ENCODE measurements around the gene SLC13A4. TPM values are rescaled to one million over a fixed set of nuclear protein-coding genes. Genes with fewer than 3 reads are reported as not detected.

The SLC13A4 gene
- total RNA-seq, 1 experiment from 2014 or later: not detected

DNA sequence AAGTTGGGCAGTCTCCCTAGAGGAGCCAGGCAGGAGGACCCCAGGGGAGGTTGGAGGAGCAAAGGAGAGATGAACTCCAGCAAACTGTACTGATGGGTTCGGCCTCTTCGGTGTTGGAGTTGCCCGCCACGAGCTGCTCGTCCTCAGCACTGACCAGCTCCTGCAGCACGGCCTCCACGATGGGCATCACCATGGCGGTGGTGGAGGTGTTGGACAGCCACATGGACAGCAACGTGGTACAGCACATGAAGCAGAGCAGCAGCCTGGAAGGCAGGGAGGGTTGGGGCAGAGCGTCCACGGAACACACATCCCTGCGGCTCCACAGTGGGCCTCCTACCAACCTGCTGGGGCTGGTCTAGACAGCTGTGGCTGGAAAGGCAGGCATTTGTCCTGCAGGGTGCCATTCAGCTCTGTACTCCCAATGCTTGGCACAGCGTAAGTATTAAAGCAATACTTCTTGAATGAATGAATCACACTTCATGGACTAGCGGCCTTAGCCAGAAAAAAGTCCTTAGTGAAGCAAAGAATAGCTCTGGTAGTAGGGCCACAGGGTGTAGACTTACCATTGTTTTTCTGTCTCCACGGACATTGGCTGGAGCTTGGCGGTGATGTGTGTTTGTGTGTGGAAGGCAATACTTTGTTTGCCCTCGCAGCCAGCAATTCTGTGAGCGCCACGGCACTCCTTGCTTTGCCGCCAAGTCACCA is 21.8 kb downstream of the SLC13A4 start:
- no peak overlapping the region for H3K4me3 ChIP-seq (ENCODE audit: low read depth, low read length, poor library complexity, severe bottlenecking)
- BruUV-seq (replicated peaks): no TSS peak
- POLR2A ChIA-PET (ENCODE audit: low non-redundant PET): no interaction called here
- no peak overlapping the region for H3K27ac ChIP-seq (ENCODE audit: low read depth, low read length, poor library complexity, severe bottlenecking)
- CTCF ChIA-PET: no interaction called here
- H3K4me1 ChIP-seq (ENCODE audit: insufficient read depth, low read length, poor library complexity, severe bottlenecking): no peaks in the 10 kb centered on the region
- no peaks in the 10 kb centered on the region for H3K9me3 ChIP-seq (ENCODE audit: low read depth, low read length, poor library complexity, severe bottlenecking)
- no peak for DNase-seq (ENCODE audit: low spot score)
- H3K36me3 ChIP-seq (ENCODE audit: insufficient read depth, low read length, poor library complexity, severe bottlenecking): no peaks in the 10 kb centered on the region
- intact Hi-C loops (cut with micrococcal nuclease; ENCODE audit: unreplicated experiment): no loop called here
- H3K27me3 ChIP-seq (replicated peaks; ENCODE audit: insufficient read depth, low read depth, low read length, poor library complexity): peaks cover 21% of the 10 kb centered on the region
- no peak for TF ChIP-seq EZH2 (IDR thresholded peaks at IDR 0.05; ENCODE audit: borderline replicate concordance, low read depth, low read length, poor library complexity, severe bottlenecking)
- TF ChIP-seq, protein P1, sequence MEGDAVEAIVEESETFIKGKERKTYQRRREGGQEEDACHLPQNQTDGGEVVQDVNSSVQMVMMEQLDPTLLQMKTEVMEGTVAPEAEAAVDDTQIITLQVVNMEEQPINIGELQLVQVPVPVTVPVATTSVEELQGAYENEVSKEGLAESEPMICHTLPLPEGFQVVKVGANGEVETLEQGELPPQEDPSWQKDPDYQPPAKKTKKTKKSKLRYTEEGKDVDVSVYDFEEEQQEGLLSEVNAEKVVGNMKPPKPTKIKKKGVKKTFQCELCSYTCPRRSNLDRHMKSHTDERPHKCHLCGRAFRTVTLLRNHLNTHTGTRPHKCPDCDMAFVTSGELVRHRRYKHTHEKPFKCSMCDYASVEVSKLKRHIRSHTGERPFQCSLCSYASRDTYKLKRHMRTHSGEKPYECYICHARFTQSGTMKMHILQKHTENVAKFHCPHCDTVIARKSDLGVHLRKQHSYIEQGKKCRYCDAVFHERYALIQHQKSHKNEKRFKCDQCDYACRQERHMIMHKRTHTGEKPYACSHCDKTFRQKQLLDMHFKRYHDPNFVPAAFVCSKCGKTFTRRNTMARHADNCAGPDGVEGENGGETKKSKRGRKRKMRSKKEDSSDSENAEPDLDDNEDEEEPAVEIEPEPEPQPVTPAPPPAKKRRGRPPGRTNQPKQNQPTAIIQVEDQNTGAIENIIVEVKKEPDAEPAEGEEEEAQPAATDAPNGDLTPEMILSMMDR (conservative IDR thresholded peaks at IDR 0.05; ENCODE audit: low read depth, low read length): no peak

DNA sequence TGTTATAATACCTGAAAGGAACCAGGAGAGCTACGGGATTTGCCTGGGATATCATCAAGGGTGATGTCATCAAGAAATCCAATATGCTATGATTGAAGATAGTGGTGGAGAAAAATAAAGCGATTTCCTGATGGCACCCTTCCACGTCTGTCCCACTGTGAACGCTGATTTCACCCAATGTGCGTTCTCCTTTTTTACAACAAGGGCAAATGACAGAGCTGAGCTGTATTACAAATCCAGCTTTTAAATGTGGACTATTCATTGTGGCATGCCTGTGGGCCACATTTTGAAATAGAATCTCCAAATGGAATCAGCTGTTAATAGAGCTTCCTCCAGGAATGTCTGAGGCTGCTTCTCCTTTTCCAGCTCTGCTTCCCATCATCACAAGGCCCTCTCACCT is 23.3 kb downstream of the SLC13A4 start:
- Histone ChIP-seq H3K4me1 (ENCODE audit: insufficient read depth, low read length, poor library complexity, severe bottlenecking) (no peaks in the 10 kb centered on the region), H3K27ac (ENCODE audit: low read depth, low read length, poor library complexity, severe bottlenecking) (no peak overlapping the region), H3K36me3 (ENCODE audit: insufficient read depth, low read length, poor library complexity, severe bottlenecking) (no peaks in the 10 kb centered on the region), H3K9me3 (ENCODE audit: low read depth, low read length, poor library complexity, severe bottlenecking) (no peaks in the 10 kb centered on the region), H3K4me3 (ENCODE audit: low read depth, low read length, poor library complexity, severe bottlenecking) (no peak overlapping the region), H3K27me3 (replicated peaks; ENCODE audit: insufficient read depth, low read depth, low read length, poor library complexity) (peaks cover 7% of the 10 kb centered on the region)
- no TSS peak for BruUV-seq (replicated peaks)
- TF ChIP-seq, protein P1 (conservative IDR thresholded peaks at IDR 0.05; ENCODE audit: low read depth, low read length): no peak
- TF ChIP-seq EZH2 (IDR thresholded peaks at IDR 0.05; ENCODE audit: borderline replicate concordance, low read depth, low read length, poor library complexity, severe bottlenecking): no peak
- ChIA-PET CTCF (interaction anchor here (1.5 kb wide), 1 partner anchor 32 kb away, joined by 6 read pairs; no protein-coding TSS in a partner anchor), POLR2A (ENCODE audit: low non-redundant PET) (no interaction called here)
- peak; percentile 35 for DNase-seq (ENCODE audit: low spot score)
- intact Hi-C loops (cut with micrococcal nuclease; ENCODE audit: unreplicated experiment): no loop called here

DNA sequence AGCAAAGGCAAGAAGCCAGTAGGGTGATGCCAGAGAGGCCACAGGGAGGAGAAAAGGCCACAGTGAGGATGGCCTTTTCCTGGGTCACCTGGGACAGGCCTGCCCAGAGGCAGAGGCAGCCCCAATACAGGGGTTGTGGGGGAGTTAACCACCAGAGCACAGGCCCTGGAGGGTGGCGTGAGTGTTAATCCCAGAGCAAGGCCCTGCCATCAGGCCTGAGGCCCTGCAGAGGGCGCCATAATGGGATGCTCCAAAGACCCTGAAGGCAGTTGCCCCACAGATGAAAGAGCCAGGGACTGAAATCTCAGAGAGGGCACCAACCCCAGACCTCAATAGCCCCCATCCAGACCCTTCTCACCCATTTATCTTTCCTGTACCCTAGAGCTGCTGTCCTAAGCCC is 23.9 kb downstream of the SLC13A4 start:
- H3K27me3 ChIP-seq (replicated peaks; ENCODE audit: insufficient read depth, low read depth, low read length, poor library complexity): peaks cover 1% of the 10 kb centered on the region
- intact Hi-C loops (cut with micrococcal nuclease; ENCODE audit: unreplicated experiment): no loop called here
- BruUV-seq (replicated peaks): no TSS peak
- ChIA-PET CTCF (interaction anchor here (1.5 kb wide), 1 partner anchor 31 kb away, joined by 6 read pairs; no protein-coding TSS in a partner anchor), POLR2A (ENCODE audit: low non-redundant PET) (no interaction called here)
- H3K27ac ChIP-seq (ENCODE audit: low read depth, low read length, poor library complexity, severe bottlenecking): no peak overlapping the region
- H3K4me3 ChIP-seq (ENCODE audit: low read depth, low read length, poor library complexity, severe bottlenecking): no peak overlapping the region
- H3K36me3 ChIP-seq (ENCODE audit: insufficient read depth, low read length, poor library complexity, severe bottlenecking): no peaks in the 10 kb centered on the region
- H3K9me3 ChIP-seq (ENCODE audit: low read depth, low read length, poor library complexity, severe bottlenecking): no peaks in the 10 kb centered on the region
- peak; percentile 37 for DNase-seq (ENCODE audit: low spot score)
- no peak for TF ChIP-seq EZH2 (IDR thresholded peaks at IDR 0.05; ENCODE audit: borderline replicate concordance, low read depth, low read length, poor library complexity, severe bottlenecking)
- TF ChIP-seq, protein P1 (conservative IDR thresholded peaks at IDR 0.05; ENCODE audit: low read depth, low read length): peak; percentile 61
- H3K4me1 ChIP-seq (ENCODE audit: insufficient read depth, low read length, poor library complexity, severe bottlenecking): no peaks in the 10 kb centered on the region
